Fibroblast of upper back skin (primary cell): ENCODE results near the gene DLD.
A peak's percentile ranks its signal among the peaks of the same experiment; 100 is the strongest.
"Not testable (repeated sequence)": the region's sequence is repeated elsewhere in the genome, so short reads cannot be mapped to it uniquely, and the experiment has no call there.

Experiments
- DNase-seq: peaks from one replicate; pipeline ENCODE4 v3.0.0-alpha.2; 2013

DLD gene

DNA sequence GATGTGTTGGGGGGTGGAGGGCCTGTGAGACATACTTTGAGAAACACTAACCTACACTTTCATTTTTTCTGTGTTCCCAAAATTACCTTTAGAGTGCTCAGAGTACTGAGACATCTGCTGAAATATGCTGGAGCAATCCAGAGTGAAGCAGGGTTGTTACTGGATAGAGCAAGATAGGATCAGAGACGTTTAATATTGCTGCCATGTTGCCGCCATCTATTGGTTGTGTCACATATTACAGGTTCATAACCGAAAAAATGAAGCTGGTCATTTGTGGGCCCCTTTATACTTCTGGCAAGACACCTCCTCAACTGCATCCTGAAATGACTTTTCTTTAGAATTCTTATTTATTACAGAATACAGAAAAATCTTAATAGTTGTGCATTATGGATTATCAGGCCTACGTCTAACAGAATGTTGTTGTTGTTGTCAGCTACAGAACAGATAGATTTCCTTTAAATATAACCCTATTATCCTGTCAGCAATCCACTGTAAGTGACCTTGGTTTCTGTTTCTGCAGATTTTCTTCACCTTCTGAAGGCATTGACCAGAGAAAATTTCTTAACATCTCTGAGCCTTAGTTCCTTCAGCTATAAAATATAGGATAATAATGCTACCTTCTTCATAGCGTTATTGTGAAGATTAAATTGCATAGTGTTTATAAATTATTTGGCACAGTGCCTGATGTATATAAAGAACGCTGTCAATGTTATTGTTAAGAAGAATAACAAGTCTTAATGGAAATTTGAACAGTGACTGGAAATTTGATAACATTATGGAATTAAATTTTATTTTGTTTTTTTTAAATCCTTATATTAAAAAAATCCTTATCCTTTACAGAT is 16.2 kb upstream of the DLD start:
- peak; percentile 67 for DNase-seq

DNA sequence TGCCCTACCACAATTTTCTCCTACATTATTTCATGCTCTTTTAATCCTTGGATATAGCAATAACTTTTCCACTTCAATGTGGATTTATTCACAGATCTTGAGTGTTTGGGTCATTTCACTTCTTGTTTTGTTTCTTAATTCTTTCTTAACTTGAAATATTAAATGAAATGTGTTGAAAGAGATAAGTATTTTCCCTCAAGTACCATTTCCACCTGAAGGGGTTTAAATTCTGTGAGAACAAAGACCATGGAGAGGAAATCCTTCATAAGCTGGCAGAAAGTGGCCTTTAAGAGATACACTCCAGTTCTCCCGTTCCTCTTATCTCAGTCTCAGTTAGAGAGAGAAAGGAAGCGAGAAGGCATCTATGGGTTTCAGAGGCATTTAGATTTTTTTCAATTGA is 14.1 kb upstream of the DLD start:
- DNase-seq: no peak

DNA sequence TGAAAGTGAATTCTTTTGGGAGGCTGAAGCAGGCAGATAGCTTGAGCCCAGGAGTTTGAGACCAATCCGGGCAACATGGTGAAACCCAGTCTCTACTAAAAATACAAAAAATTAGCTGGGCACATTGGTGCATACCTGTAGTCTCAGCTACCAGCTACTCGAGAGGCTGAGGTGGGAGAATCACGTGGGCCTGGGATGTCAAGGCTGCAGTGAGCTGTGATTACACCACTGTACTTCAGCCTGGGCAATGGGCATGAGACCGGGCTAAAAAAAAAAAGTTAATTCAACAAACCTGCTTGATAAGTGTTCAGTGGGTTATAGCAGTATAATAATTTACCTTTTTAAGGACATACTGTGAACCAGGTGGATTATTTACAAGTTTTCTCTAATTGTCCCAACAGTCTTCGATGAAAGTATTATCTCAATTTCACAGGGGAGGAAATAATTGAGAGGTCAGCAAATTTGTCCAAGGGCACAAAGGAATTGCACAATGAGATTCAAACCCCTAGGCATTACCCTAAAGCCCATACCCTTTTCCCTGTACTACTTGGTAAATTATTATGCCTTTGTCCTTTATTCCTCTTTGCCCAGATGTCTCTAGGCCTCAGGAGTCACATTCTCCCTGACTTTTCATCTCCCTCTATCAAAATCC is 13.1 kb upstream of the DLD start:
- no peak for DNase-seq

DNA sequence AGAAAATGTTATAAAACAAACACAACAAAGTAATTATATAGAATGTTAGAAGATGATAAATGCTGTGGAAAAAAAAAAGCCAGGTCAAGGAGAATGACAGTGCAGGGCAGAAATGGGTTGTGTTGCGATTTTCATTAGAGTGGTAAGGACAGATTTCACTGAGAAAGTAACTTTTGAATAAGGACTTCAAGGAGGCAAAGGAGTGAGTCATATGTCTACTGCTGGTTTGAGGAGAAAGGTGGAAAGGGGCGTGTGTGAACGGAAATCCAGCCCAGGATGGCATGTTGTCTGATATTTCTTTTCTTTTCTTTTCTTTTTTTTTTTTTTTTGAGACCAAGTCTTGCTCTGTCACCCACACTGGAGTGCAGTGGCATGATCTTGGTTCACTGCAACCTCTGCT is 12.3 kb upstream of the DLD start:
- no peak for DNase-seq

DNA sequence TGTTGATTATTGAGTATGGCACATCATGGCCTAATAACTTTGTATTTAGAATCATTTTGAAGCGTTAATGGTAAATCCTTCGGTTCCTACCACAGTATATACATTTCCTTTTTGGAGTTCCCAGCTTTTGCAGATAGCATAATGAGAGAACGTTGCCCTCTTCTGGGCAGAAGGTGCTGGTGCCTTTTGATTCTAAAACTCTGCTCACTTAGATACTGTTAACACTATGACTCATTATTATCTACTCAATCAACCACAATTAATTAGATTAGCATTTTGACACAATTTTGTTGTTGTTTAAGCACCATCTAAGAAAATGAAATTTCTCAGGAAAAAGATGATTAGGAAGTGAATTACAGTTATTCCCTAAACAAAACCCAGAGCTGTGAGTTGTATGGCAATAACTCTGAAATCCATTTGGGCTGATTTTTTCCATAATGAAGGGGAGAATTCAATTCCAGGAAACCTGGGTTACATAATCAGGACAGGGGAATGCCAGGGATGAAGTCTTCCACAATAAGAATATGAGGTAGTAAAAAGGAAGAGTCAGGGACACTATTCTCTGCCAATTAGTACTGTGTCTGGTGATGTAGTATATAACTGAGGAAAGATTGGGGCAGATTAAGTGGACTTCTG is 11.5 kb upstream of the DLD start:
- DNase-seq: peak; percentile 49

DNA sequence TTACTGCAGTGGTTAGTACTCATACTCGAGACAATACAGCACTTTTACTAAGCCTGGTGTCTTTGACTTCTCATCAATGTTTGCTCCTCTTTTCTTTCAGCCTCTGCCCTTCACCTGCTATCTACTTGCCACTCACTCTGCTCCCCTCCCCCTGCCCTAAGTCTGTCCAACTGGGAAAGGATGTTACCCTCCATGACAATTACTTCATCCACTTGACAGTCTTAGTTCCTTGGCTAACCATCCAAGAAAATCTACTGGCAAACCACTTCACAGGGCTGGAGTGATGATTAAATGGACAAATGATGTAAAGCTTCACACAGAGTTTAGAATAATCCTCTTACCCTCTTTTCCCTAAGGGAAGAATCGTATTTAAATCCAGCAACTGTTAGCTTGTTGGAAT is 8.2 kb upstream of the DLD start:
- DNase-seq: no peak

DNA sequence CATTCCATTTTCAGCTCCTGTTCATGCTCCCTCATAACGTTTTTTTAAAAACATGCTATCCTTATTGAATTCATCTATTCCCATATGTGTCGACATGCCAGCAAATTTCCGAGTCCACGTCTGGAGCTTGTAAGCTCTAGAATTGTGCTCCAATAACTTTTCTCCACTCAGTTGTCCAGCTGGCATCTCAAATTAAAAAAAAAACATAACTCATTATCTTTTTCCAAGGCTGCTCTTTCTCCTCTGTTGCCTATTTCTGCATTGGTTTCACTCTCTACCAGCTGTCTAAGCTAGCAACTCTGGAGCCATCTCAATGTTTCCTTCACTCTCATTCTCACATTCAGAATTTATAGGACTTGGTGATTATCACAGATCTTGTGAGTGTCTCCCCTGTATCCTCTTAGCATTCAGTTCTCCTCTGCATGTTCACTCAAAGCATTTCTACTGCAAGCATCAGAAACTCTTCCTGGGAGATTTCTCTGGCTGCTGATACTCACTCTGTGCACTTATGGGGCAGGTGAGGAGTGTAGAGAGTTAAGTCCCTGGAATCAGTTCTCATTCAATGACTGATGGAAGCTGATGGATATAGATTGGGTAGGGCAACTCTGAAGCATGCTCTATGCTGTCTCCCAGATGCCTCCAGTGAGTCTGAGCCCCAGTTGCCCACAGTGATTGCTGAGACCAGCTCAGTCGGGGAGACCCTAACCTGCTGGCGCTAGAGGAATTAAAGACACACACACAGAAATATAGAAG is 6.7 kb upstream of the DLD start:
- DNase-seq: no peak

DNA sequence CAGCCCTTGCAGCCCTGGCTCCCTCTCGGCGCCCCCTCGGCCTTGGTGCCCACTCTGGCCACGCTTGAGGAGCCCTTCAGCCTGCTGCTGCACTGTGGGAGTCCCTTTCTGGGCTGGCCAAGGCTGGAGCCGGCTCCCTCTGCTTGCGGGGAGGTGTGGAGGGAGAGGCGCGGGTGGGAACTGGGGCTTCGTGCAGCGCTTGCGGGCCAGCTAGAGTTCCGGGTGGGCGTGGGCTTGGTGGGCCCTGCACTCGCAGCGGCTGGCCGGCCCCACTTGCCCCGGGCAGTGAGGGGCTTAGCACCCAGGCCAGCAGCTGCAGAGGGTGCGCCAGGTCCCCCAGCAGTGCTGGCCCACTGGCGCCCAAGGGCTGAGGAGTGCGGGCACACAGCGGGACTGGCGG is 3.2 kb upstream of the DLD start:
- DNase-seq: not testable (repeated sequence)

DNA sequence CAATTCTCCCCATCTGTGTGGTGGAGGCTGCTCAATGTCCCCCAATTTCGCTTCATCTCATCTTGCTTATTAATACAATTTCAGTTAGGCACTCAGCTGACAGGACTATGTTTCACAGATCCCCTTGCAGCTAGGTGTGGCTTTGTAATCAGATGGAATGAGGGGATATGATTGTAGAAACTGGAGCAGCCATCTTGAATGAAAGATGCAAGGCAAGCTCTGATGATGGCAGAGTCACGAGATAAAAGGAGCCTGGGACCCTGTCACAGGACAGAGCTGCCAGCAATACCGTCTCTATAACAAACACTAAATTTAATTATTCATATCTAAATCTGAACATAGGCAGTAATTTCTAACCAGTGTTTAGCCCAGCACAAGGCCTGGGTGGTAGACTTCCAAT is 991 bp upstream of the DLD start:
- no peak for DNase-seq

DNA sequence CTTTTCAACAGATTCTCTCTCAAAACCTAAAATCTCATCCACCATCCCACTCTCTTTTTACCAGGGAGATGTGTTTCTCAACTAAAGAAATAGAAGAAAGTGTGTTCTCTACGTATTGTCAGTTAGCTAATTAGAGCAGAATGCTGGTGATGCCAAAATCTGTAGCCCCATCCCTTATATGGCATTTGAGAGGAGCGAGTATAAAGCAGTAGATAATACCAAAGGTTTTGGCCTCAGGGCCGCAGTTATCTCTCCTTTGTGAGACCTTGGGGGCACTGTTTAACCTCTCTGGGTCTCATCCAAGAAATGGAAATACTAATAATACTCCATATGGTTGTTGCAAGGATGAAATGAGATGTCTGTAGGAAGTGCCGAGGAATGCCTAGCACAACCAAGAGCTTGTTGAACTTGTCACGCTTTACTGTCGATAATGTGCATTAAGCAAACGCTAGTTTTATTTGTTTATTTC is 456 bp upstream of the DLD start:
- peak; percentile 3 for DNase-seq

DNA sequence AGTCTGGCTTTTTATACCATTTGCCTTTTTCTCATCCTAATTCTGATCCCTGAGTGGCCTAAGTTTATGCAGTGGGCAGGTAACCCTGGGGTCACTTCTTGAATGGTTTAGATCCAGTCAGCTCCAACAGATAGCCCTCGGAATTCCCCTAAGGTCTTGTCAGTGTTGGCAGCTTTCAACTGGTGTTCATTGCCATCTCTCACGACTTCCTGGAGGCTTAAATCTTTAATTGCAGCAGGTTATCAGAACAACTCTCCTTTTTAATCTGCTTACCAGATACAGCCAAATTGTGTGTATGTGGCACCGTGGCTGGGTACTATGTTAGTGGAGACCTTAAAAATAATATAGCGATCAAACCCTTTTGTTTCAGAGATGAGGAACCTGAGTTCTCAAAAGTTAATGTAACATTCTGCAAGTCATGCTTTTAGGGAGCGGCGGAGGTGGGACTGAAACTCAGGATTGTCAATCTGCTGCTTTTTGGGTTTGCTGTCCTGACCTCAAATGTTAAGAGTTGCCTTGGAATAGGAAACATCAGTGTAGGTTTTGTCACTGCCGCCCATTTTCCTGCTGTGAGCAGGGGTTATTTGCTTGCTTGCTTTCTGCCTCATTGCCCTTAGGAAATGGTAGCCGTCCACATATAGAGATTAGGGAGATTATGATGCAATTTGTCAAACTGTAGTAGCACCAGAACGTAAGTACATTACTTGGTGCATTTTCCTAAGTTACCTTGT is 818 bp downstream of the DLD start:
- no peak for DNase-seq

DNA sequence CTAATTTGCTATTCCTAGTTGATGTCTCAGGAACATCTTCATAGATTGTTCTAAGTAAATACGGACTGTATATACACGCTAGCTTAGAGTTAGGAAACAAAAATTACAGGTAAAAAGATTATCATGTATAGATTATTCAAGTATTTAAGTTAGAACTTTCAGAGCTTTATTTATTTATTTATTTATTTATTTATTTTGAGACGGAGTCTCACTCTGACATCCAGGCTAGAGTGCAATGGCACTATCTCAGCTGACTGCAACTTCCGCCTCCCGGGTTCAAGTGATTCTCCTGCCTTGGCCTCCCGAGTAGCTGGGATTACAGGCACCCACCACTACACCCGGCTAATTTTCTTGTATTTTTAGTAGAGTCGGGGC is 1.4 kb downstream of the DLD start:
- DNase-seq: not testable (repeated sequence)

DNA sequence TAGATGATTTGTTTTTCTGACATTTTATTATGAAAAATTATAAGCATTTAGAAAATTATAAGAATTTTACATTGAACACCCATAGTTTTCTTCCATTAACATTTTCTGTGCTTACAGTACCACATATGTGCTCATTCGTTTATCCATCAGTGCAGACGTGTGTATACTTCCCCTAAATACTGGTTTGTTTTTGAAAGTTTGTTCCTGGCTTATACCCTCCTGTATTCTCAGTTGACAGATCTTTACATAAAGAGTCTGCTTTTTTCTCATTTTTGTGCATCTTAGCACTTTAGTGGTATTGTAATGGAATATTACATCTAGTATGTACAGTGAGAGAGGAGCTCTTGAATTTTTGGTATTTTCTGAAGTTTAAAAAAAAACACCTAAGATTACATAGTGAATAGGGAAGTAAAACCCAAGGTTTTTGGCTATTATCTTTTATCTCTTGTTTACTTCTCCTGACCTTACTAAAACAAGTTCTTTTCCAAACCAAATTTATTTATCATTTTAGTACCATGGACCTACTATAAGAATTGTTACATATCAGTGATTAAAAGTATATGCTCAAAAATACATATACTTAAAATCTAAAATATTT is 8.1 kb downstream of the DLD start:
- DNase-seq: no peak

DNA sequence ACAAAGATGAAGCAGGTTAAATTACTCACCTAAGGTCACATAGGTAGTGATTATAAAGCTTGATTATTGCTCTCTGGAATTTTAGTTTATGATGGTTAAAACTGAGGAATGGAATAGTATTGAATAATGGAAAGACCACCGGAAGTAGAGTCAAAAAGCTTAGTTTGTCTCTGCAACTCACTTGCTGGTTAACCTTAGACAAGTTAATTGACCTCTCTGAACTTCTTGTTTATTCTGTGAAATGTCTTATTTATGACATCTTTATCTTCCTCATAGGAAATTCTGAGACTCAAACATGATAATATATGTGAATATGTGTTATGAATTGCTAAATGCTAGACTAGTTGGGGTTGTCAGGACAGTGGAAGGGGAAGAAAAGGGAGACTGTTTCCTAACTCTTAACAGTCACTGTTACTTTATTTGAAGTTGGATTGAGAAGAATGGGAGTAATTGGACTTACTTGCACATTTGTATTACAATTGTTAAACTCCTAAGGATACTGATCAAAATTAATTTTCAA is 9.6 kb downstream of the DLD start:
- no peak for DNase-seq

DNA sequence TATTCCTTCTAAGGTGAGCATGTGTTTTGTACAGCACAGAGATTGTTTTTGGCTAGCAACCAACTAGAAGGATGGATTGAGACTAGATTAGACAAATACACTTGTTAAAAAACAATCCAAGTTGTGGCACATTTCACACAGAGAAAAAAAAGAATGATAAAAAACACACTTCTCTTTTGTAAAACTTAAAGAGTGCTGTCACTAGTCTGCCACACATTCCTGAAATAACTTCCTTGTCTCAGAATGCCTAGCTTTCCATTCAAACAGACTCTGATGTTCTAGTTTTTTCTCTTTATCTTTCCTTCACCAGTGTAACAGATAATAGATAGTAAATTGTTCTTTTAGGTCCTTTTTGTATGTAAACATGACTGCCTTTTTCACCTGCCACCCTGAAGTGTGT is 11.4 kb downstream of the DLD start:
- peak; percentile 9 for DNase-seq

DNA sequence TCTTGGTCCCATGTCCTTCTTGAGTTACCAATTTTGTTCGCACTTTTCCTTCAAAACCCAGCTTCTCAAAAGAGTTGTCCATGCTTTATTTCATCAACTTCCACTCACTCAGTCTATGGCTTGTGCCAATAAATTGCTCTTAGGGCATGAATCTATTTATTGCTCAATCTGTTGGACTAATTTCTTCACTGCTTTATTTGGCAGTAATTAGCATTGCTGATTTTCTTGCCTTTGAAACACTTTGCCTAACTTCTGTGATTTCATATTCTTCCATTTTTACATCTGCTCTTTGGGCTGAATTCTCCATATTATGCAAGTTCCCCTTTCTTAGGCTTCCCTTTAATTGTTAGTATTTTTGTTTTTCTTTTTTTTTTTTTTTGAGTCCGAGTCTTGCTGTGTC is 16.8 kb downstream of the DLD start:
- no peak for DNase-seq

DNA sequence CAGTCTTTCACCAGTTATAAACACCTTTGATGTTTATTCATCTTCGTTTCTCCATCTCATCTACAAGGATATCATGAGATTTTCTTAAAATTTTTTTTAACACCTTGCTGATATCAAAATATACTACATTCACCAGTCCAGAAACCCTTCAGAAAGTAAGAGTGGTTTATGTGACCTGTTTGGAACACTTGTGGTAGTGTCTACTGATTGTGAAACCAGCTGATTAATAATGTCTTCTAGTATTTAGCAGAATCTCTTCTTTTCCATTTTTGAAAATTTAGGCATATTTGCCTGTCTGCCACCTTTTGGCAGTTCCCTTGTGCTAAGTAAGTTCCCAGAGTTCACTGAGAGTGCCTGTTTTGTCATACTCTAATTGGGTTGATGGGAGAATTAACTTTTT is 18.5 kb downstream of the DLD start:
- DNase-seq: no peak

DNA sequence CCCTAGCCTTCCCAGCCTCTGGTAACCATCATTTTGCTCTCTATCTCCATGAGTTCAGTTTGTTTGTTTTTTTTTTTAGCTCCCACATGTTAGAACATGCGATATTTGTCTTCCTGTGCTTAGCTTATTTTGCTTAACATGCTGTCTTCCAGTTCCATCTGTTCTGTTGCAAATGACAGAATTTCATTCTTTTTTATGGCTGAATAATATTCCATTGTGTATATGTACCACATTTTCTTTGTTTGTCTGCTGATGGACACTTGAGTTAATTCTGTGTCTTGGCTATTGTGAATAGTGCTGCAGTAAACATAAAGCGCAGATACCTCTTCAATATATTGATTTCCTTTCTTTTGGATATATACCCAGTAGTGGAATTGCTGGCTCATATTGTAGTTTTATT is 21.0 kb downstream of the DLD start:
- DNase-seq: no peak

DNA sequence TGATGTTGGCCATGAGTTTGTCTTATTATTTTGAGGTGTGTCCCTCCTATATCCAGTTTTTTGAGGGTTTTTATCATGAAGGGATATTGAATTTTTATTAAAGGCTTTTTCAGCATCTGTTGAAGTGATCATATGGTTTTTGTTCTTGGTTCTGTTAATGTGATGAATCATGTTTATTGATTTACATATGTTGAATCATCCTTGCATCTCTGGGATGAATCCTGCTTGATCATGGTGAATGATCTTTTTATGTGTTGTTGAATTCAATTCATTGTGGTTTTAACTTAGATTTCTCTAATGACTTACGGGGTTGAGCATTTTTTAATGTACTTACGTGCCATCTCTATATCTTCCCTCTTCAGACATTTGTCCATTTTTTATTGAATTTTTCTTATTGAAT is 22.9 kb downstream of the DLD start:
- peak; percentile 47 for DNase-seq

DNA sequence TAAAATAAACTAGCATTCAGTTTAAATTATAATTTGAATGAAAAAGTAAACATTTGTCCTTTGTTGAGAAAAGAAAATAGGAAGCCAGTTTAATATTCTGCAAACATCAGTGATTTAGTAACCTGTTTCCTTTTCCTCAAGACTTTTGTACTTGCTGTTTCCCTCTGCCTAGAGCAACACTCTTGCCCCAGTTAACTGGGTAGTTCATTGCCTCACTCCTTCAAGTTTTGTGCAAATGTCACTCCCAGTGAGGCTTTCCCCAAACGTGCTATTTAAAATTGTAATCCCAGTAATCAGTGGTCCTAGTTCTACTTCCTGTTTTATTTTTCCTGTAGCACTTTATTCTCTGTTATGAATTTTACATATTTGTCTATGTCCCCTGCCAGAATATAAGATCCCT is 23.8 kb downstream of the DLD start:
- DNase-seq: no peak

DNA sequence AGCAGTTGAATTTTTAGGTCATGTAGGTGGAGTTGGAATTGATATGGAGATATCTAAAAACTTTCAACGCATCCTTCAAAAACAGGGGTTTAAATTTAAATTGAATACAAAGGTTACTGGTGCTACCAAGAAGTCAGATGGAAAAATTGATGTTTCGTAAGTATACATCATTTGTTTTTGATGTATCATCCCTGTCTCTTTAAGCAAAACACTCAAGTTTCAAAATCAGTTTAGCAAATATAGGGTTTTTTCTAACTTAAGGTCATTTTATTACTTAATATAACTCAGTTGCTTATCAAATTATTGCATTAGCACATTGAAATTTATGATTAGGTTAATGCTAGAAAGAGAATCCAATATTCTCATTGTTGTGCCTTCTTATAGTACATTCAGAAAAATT is 24.6 kb downstream of the DLD start:
- DNase-seq: no peak
